Measurements from ENCODE around the gene MBLAC1.
"Not testable (repeated sequence)": the region's sequence is repeated elsewhere in the genome, so short reads cannot be mapped to it uniquely, and the experiment has no call there.

MBLAC1 gene

DNA sequence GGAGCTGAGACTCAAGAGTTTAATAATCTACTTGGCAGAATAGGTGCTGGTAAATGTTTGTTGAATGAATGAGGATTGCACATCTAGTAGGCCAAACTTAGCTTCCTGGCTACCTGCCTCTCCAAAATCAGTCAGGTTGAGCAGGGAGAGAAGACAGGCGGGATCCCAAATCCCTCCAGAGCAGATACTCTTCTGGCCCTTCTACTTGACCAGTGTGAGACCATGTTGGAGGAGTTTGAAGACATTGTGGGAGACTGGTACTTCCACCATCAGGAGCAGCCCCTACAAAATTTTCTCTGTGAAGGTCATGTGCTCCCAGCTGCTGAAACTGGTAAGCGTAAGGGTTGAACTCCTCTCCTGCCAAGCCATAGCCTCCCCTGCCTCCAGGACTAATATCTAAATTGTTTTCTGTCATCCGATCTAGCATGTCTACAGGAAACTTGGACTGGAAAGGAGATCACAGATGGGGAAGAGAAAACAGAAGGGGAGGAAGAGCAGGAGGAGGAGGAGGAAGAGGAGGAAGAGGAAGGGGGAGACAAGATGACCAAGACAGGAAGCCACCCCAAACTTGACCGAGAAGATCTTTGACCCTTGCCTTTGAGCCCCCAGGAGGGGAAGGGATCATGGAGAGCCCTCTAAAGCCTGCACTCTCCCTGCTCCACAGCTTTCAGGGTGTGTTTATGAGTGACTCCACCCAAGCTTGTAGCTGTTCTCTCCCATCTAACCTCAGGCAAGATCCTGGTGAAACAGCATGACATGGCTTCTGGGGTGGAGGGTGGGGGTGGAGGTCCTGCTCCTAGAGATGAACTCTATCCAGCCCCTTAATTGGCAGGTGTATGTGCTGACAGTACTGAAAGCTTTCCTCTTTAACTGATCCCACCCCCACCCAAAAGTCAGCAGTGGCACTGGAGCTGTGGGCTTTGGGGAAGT lies 2.2 kb upstream of the MBLAC1 start:
- no peak for DNase-seq (ENCODE audit: low spot score)

DNA sequence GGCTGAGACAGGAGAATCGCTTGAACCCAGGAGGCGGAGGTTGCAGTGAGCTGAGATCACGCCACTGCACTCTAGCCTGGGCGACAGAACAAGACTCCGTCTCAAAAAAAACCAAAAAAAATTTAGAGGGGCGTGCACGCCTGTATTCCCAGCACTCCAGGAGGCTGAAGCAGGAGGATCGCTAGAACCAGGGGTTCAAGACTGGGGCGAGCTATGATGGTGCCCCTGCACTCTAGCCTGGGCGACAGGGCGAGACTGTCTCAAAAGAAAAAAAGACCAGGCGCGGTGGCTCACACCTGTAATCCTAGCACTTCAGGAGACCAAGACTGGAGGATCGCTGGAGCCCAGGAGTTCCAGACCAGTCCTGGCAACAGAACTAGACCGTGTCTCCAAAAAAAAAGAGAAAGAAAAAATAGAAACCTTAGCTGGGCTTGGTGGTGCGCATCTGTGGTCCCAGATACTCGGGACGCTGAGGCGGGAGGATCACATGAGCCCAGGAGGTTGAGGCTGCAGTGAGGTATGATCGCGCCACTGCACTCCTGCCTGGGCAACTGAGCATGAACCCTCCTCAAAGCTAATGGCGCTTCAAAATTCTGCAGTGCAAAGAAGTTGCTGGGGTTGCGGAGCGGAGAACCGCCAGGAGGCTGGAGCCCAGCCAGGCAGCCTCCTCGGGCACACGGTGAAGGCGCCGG lies 382 bp upstream of the MBLAC1 start:
- no peak for DNase-seq (ENCODE audit: low spot score)

DNA sequence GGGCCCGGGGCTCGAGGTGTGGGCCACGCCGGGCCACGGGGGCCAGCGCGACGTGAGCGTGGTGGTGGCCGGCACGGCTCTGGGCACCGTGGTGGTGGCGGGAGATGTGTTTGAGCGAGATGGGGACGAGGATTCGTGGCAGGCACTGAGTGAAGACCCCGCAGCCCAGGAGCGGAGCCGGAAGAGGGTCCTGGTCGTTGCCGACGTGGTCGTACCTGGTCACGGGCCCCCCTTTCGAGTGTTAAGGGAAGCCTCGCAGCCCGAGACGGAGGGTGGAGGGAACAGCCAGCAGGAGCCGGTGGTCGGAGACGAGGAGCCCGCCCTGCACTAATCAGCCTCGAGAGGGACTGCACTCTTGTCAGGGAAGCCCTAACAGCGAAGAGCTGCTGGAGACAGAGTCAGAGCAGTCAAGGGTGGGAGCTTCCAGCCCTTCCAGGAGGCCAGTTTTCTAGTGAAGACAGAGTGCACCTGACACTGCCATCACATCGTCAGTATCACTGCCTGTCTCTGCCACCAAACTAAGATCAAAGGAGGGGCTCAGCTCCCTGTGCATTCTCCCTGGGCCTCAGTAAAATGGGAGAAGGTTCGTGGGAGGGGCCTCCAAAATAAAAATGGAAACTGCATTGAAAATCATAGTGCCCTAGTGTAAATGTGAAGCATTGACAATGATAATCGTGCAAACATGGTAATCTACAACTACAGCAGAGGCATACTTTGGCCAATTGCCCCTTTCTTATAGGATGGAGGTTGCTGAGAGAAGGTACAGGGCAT lies 1.3 kb downstream of the MBLAC1 start:
- no peak for DNase-seq (ENCODE audit: low spot score)

DNA sequence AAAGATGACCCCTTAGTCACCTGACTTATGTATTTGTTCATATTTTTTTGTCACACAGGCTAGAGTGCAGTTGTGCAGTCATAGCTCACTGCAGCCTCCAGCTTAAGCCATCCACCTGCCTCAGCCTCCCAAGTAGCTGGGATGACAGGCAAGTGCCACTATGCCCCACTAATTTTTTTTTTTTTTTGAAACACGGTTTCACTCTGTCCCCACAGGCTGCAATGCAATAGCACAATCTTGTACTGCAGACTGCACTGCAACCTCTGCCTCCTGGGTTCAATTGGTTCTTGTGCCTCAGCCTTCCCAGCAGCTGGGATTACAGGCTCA lies 1.8 kb downstream of the MBLAC1 start:
- no peak for DNase-seq (ENCODE audit: low spot score)

DNA sequence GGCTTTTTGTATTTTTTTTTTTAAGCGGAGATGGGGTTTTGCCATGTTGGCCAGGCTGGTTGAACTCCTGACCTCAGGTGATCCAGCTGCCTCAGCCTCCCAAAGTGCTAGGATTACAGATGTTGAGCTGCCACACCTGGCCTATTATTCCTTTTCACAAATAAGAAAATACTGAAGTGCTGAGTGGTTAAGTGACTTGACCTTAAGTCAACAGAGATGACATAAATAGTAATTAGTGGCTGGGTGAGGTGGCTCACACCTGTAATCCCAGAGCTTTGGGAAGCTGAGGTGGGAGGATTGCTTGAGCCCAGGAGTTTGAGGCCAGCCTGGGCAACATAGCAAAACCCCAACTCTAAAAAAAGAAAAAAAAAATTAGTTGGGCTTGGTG lies 3.4 kb downstream of the MBLAC1 start:
- DNase-seq (ENCODE audit: low spot score): not testable (repeated sequence)

DNA sequence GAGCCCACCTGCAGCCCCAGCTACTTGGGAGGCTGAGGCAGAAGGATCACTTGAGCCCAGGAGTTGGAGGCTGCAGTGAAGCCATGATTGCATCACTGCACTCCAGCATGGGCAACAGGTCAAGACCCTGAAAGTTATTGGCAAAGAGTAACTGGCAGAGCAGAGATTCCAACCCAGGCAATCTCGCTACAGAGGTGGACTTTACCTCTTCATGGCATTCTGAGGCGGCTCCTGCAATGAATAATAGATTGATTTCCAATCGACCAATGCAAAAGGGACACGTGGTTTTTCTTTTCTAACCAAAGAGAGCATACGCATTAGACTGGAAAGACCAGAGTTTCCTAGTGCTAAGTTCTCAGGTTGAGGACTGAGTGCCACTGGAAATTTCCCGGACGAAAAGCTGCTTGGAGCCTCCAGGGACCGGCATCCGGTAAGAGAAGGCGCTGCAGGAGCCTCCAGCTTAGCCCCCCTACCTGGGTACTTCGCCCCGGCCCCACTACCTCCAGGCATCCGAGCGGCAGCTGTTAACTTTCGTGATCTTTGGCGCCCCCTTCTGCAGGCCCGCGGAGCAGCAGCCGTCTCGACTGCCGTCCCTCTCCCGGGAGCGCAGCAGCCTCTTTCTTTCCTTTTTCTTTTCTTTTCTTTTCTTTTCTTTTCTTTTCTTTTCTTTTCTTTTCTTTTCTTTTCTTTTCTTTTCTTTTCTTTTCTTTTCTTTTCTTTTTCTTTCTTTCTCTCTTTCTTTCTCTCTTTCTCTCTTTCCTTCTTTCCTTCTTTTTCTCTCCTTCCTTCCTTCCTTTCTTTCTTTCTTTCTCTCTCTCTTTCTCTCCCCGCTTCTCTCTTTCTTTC lies 4.1 kb downstream of the MBLAC1 start:
- DNase-seq (ENCODE audit: low spot score): peak; percentile 88

DNA sequence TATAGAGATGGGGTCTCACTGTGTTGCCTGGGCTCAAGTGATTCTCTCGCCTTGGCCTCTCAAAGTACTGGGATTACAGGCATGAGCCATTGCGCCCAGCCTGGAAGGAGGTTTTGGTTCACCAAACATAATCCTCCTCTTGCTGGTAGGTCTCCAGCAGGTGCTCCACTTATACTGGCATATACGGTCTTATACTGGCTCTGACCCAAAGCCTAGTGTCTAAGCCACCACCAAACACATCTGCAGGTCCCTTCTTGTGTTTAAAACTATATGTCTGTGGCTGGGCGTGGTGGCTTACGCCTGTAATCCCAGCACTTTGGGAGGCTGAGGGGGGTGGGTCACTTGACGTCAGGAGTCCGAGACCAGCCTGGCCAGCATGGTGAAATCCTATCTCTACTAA lies 5.4 kb downstream of the MBLAC1 start:
- DNase-seq (ENCODE audit: low spot score): no peak

DNA sequence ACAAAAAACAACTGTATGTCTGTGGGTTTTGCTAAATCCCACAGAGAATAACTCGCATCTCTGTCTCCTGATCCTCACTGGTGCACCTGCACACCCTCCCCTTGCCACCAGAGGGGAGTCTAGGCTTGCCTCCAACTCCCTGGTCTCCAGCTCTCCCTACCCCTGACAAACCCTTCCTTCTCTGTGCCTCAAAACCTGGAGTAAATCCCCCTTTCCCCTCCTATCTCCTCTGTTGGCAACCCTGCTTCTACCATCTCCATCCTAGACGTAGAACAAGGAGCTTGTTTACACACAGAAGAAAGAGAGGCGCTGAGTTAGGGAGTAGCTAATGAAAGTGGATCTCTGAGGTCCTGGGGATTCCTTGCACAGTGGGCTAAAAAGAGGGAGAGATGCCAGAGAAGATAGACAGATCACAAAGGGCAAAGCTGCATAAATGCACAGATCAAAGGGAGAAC lies 6.0 kb downstream of the MBLAC1 start:
- no peak for DNase-seq (ENCODE audit: low spot score)

DNA sequence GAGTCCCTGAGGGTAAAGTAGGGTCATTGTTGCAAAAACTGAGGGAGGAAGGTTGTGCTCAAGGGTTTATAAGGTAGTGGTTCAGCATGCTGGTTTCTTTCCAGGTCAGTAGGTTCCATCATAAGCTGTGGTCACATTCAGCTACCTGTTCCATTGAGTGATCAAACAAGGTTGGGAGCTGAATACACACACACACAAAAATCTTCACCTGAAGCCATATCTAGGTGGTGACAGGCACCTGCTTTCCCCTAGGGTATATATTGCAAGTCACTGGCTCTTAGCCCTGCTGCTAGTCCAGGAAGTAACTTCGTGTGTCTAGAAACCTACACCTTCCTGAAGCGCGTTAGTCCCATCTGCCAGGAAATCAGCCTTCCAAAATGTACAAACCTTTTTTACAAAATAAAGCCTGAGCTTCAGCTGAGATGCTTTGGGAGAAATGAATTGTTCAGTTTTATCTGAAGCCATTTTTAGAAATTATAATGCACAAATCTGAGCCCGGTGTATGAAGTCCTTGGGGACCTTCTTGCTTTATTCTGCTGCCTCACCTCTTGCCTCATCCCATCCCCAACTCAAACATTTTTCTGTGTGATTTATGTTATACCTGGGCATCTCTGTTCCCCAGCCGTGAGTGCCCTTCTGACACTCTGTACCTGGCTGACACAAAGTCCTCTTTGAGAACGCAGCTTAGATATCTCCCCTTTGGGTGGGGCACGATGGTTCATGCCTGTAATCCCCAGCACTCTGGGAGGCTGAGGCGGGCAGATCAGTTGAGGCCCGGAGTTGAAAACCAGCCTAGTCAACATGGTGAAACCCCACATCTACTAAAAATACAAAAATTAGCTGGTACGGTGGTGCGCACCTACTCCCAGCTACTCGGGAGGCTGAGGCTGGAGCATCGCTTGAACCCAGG lies 11.3 kb downstream of the MBLAC1 start:
- no peak for DNase-seq (ENCODE audit: low spot score)

DNA sequence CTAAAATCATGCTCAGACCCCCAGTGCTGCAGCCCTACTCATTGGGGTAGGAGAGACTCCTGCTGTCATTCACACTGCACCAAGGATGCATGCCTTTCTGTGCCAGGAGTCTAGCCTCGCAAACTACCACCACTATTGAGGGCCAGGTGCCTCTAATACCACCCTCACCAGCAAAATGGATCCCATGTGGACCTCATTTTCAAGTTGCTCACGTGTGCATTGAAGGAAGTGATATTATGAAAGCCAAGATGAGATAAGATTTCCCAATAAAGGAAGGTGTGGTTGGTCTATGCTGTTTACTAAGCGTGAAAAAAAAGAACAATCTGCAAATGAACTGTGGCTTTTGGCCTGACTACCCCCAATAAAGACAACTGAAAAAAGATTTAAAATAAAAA lies 14.8 kb downstream of the MBLAC1 start:
- DNase-seq (ENCODE audit: low spot score): no peak

DNA sequence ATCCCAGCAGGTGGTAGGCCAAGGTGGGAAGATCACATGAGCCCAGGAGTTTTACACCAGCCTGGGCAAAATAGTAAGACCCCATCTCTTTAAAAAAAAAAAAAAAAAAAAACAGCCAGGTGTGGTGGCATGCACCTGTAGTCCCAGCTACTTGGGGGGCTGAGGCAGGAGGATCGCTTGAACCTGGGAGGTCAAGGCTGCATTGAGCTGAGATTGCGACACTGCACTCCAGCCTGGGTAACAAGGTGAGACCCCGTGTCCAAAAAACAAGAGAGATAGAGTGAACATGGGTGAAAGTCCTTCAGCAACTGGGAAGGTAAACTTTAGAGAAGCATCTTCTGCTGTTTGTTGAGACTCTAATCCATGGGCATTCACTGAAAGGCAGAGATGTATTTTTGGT lies 15.7 kb downstream of the MBLAC1 start:
- DNase-seq (ENCODE audit: low spot score): no peak

DNA sequence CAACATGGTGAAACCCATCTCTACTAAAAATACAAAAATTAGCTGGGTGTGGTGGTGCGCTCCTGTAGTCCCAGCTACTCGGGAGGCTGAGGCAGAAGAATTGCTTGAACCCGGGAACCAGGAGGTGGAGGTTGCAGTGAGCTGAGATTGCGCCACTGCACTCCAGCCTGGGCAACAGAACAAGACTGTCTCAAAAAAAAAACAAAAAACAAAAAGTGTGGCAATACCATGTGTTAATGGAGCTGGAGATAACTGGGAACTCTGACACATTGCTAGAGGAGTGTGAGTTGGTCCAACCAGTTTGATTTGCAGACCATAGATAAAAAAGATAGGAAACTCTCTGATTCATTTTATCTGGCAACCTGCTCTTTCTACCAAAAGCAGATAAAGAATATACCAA lies 19.6 kb downstream of the MBLAC1 start:
- not testable (repeated sequence) for DNase-seq (ENCODE audit: low spot score)

DNA sequence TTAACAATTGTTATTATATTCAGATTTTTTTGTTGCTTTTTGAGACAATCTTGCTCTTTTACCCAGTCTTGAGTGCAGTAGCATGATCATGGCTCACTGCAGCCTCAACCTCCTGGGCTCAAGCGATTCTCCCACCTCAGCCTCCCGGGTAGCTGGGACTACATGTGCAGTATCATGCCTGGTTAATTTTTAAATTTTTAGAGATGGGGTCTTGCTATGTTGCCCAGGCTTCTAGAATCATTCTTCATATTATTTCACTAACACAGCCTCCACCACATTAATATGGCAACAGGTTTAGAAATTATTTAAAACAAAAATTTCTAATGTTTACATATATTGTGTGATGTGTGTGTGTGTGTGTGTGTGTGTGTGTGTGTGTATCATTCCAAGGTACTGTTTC lies 20.5 kb downstream of the MBLAC1 start:
- DNase-seq (ENCODE audit: low spot score): no peak

DNA sequence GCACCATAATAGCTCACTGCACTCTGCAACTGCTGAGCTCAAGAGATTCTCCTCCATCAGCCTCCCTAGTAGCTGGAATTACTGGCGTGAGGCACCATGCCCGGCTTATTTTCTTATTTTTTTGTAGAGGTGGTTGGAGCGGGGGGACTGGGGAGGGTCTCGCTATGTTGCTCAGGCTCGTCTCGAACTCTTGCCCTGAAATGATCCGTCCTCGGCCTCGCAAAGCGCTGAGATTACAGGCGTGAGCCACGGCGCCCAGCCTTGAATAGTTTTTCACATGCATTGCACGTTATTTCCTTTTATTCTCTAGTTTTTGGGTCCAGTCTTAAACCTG lies 21.4 kb downstream of the MBLAC1 start:
- no peak for DNase-seq (ENCODE audit: low spot score)

DNA sequence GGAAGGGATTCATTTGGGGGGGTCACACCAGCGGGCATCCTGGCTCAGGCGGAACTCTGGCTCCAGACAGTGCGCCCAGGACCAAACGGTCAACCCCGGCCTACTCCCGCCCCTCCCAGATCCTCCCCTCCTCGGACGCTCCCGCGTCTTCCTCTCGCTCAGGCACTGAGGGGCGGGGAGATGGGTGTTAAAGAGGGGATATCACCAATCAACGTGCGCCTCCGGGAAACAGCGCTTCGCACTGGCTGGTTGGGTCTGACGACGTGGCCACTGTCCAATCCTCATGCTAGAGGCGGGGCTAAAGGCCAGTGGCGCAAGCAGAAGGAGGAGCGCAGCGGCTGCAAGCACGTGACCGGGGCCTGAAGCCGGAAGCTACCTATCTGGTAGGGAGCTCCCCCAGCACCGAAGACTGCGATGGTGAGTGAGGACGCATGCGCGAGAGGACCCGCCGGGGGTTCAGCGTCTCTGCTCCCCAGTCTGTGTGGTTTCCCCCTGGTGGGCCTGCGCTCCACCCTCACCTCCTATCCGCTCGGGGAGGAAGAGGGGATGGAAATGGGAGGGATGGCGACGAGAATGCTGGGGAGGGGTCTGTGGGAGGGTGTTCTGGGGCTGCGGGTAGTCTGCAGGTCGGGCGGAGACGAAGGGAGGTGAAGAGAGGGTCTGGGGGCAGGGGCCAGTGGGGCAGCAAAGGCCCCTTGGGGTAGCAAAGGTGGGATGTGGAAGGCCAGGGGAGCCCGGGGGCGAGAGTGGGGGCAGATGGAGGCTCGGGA lies 22.0 kb downstream of the MBLAC1 start, which contains the start of gene LAMTOR4:
Gene LAMTOR4 (plus strand): TSS at position 360 of the 770 bp plus-strand sequence. CDS start 55 bp downstream, at position 415.
- DNase-seq (ENCODE audit: low spot score): peak; percentile 96

DNA sequence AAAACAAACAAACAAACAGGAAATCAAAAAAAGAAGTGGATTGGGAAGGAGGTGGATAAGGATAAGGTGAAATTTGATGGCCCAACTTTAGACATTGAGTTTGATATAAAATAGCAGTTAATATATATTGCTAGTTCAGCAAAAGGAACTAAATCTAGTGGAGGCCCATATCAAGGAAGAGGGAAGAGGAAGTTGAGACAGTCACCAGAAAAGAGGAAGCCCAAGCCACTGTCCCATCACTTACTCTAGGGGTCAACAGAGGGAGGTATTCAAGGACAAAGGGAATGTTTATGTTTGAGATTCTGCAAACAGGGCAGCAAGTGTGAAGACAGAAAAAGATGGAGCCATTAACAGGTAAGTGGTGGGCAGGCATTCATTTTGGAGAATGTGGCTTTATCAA lies 25.6 kb downstream of the MBLAC1 start:
- DNase-seq (ENCODE audit: low spot score): no peak

DNA sequence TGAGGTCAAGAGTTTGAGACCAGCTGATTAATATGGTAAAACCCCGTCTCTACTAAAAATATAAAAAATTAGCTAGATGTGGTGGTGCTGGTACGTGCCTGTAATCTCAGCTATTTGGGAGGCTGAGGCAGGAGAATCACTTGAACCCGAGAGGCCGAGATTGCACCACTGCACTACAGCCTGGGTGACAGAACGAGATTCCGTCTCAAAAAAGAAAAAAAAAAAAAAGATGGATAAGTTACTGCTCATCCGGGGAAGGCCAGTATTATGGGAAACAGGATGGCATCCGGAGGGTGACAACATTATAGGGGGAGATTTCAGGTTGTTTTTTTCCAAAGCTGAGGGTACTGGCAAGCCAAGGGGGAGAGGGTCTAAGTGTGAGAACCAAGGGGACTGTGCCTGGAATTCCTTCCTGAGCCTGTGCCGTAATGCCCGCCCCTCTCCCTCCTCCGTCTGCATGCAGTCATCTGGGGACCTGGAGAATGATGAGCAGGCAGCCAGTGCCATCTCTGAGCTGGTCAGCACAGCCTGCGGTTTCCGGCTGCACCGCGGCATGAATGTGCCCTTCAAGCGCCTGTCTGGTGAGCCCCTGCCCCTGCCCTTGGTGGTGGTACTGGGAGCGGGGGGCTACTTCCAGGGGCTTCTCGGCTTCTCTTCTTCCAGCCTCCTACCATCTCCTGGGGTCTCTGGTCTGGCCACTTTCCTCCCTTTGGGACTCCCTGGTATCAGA lies 26.3 kb downstream of the MBLAC1 start:
- no peak for DNase-seq (ENCODE audit: low spot score)

DNA sequence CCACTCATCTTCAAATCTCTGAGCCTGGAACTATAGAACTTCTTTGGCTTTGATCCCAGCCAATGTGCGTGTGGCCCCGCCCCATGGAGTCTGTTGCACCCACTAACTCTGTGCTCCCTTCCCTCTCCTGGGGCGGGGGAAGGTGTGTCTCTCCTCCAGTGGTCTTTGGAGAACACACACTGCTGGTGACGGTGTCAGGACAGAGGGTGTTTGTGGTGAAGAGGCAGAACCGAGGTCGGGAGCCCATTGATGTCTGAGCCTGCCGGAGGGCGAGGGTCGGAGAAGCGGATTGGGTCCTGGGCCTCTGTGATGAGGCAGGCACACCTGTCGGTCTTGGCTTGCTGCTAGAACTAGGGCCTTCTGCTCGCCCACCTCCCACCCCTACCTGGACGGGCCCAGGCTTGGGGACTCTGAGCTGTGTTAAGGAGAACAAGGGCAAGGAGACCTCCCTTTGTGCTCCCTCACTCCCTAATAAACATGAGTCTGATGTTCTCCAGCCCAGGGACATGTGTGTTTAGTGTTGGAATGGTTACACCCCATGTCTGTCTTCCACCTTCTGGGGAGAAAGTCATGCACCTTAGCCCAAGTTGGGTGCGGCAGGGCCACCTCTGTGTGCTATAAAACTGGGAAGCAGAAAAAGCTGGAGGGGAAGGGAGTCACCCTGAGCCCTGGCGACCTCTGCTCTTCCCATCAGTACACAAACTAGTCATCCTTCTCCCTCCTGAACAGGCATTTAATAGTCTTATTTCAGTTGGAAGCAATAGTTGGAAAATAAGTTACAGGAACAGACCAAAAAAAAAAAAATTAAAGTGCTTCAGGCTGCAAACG lies 27.2 kb downstream of the MBLAC1 start:
- no peak for DNase-seq (ENCODE audit: low spot score)
